Mucosa of stomach (tissue), 1 donor: Measurements from ENCODE around the gene HBA2.
"Not testable (repeated sequence)": the region's sequence is repeated elsewhere in the genome, so short reads cannot be mapped to it uniquely, and the experiment has no call there.

Experiments used
- H3K27me3 ChIP-seq: one replicate; pipeline ENCODE4 v1.7.0; 2013; ENCODE audit warnings: mild to moderate bottlenecking, low read length; ENCODE audit not compliant: control insufficient read depth, insufficient read depth
- H3K36me3 ChIP-seq: one replicate; pipeline ENCODE4 v1.7.0; 2013; ENCODE audit warnings: low read length; ENCODE audit not compliant: control insufficient read depth, insufficient read depth
- H3K4me1 ChIP-seq: one replicate; pipeline ENCODE4 v1.7.0; 2013; ENCODE audit warnings: mild to moderate bottlenecking, low read length; ENCODE audit not compliant: control insufficient read depth, insufficient read depth
- H3K4me3 ChIP-seq: one replicate; pipeline ENCODE4 v1.7.0; 2013; ENCODE audit warnings: low read length
- H3K9ac ChIP-seq: one replicate; pipeline ENCODE4 v1.7.0; 2013; ENCODE audit warnings: mild to moderate bottlenecking, low read length, moderate library complexity
- H3K9me3 ChIP-seq: one replicate; pipeline ENCODE4 v1.7.0; 2013; ENCODE audit warnings: mild to moderate bottlenecking, low read length, moderate library complexity; ENCODE audit not compliant: control insufficient read depth
- donor health status: Pancreatic carcinoma.

The HBA2 gene

DNA sequence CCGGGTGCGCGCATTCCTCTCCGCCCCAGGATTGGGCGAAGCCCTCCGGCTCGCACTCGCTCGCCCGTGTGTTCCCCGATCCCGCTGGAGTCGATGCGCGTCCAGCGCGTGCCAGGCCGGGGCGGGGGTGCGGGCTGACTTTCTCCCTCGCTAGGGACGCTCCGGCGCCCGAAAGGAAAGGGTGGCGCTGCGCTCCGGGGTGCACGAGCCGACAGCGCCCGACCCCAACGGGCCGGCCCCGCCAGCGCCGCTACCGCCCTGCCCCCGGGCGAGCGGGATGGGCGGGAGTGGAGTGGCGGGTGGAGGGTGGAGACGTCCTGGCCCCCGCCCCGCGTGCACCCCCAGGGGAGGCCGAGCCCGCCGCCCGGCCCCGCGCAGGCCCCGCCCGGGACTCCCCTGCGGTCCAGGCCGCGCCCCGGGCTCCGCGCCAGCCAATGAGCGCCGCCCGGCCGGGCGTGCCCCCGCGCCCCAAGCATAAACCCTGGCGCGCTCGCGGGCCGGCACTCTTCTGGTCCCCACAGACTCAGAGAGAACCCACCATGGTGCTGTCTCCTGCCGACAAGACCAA lies at the start of gene HBA2:
HBA2 (plus strand) TSS at position 503 of the 568 bp plus-strand sequence; CDS start at position 540, 37 bp downstream.
- peaks cover 58% of the 10 kb centered on the region for H3K27me3 ChIP-seq
- H3K9me3 ChIP-seq, H3K9ac ChIP-seq, H3K36me3 ChIP-seq, H3K4me1 ChIP-seq, H3K4me3 ChIP-seq: not testable (repeated sequence)

DNA sequence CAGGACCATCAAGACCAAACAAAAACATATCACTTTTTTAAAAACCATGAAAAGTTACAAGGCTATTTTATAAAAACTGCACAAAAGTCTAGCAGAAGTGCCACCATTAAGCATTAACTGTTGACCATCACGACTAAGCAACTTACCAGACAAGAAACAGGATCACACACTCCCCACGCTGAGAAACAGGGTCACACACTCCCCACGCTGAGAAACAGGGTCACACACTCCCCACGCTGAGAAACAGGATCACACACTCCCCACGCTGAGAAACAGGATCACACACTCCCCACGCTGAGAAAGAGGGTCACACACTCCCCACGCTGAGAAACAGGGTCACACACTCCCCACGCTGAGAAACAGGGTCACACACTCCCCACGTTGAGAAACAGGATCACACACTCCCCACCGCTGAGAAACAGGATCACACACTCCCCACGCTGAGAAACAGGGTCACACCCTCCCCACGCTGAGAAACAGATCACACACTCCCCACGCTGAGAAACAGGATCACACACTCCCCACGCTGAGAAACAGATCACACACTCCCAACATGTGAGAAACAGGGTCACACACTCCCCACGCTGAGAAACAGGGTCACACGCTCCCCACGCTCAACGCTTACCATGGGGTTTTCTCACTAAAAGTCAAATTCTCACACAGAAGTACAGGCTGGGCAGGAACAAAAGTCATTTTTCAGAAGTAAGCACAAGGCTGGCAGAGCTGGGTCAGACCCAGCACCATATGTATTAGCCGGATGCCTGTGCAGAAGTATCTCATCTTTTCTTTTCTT lies 48.9 kb upstream of the HBA2 start:
- H3K9ac ChIP-seq, H3K27me3 ChIP-seq, H3K4me3 ChIP-seq, H3K9me3 ChIP-seq, H3K4me1 ChIP-seq, H3K36me3 ChIP-seq: not testable (repeated sequence)

DNA sequence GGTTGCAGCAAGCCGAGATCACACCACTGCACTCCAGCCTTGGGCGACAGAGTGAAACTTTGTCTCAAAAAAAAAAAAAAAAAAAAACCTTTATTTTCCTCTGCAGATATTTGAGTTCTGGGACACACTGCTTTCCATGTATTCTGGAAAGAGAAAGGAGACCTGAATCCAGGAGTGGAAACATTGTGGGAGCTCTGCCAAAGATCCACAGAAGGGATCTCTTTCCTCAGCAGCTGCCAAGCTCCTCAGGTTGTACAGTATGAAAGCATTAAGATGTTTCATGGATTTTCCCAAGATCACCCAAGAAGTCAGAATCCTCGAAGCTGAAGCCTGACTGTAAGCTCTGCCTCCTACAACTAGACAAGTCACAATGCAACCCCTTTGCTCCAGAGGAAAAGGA lies 47.7 kb upstream of the HBA2 start:
- Histone ChIP-seq H3K9me3 (no peaks in the 10 kb centered on the region), H3K4me1 (no peaks in the 10 kb centered on the region), H3K9ac (no peak overlapping the region), H3K4me3 (no peak overlapping the region), H3K27me3 (no peaks in the 10 kb centered on the region), H3K36me3 (no peaks in the 10 kb centered on the region)

DNA sequence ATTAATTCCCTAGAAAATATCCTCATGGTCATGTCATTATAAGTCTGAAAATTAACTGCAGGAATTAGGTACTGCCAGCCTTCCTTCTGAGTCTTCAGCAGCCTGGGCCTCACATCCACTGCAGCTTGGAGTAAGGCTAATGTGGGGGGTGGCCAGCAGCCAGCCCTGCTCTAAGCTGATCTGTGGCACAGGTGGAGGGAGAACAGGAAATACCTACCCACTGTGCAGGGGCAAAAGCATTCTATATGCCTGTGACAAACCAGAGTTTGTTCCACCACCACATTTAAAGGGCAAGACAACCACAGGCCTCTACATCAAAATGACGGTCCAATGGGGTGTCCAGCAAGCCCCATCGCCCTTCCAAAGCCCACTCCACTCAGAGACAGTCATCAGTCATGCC lies 43.6 kb upstream of the HBA2 start:
- Histone ChIP-seq H3K9ac (no peak overlapping the region), H3K27me3 (no peaks in the 10 kb centered on the region), H3K4me1 (no peaks in the 10 kb centered on the region), H3K36me3 (no peaks in the 10 kb centered on the region), H3K9me3 (no peaks in the 10 kb centered on the region), H3K4me3 (no peak overlapping the region)

DNA sequence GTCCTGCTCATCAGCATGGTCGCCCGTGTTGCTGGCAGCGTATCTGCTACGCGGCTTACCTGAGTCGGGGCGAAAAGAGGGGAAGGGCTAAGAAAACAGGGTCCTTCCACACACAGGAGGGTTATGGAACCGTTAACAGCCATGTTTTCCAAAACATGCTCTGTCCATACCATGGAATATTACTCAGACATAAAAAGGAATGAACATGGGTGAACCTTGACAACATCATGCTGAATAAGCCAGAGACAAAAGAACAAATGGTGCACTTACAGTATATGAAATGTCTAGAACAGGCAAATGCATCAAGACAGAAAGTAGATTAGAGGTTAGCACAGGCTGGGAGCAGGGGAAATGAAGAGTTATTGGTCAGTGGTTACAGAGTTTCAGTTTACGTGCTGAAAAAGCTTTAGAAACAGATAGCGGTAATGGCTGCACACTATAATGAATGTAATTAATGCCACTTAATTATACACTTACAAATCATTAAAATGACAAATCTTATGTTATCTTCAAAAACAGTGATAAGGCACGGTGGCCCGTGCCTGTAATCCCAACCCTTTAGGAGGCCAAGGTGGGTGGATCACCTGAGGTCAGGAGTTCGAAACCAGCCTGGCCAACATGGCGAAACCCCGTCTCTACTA lies 42.0 kb upstream of the HBA2 start:
- Histone ChIP-seq H3K36me3 (no peaks in the 10 kb centered on the region), H3K4me3 (no peak overlapping the region), H3K9ac (no peak overlapping the region), H3K27me3 (no peaks in the 10 kb centered on the region), H3K9me3 (no peaks in the 10 kb centered on the region), H3K4me1 (no peaks in the 10 kb centered on the region)

DNA sequence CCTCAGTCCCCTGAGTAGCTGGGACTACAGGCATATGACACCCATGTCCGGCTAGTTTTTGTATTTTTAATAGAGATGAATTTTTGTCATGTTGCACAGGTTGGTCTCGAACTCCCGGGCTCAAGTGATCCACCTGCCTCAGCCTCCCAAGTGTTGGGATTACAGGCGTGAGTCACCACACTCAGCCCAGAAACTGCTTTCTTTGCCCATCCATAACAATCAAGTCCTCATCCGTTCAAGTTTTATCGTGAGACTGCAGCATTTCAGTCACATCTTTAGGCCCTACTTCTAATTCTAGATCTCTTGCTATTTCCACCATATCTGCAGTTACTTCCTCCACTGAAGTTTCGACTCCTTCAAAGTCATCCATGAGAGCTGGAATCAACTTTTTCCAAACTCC lies 40.6 kb upstream of the HBA2 start:
- no peaks in the 10 kb centered on the region for H3K9me3 ChIP-seq
- no peak overlapping the region for H3K4me3 ChIP-seq
- no peaks in the 10 kb centered on the region for H3K4me1 ChIP-seq
- H3K36me3 ChIP-seq = no peaks in the 10 kb centered on the region
- no peak overlapping the region for H3K9ac ChIP-seq
- H3K27me3 ChIP-seq = no peaks in the 10 kb centered on the region

DNA sequence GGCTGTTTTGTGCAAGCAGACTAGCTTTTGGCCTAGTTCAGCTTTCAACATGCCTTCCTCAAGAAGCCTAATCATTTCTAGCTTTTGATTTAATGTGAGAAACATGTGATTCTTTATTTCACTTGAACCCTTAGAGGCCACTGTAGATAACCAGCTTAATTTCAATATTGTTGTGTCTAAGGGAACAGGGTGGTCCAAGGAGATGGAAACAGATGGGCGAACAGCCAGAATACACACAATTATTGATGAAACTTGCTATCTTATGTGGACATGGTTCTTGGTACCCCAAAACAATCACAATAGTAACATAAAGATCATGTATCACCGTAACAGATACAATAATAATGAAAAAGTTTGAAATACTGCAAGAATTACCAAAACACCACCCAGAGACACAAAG lies 39.0 kb upstream of the HBA2 start:
- Histone ChIP-seq H3K9ac (no peak overlapping the region), H3K27me3 (no peaks in the 10 kb centered on the region), H3K36me3 (no peaks in the 10 kb centered on the region), H3K4me1 (peaks cover 7% of the 10 kb centered on the region), H3K4me3 (no peak overlapping the region), H3K9me3 (no peaks in the 10 kb centered on the region)

DNA sequence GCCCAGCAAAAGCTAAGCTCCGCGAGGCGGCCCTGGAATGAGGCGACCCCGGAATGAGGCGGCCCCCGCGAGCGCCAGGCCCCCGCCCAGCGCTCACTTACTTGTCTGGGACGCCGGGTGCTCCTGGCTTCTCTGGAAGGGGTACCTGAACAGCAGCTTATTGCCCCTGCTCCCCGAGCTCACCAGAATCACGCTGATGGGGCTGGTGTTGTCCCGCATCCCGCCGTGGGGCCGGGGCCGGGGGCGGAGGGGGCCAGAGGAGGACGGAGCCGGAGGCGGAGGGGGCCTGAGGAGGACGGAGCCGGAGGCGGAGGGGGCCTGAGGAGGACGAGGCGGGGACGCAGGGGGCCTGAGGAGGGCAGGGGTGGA lies 34.6 kb upstream of the HBA2 start:
- no peaks in the 10 kb centered on the region for H3K27me3 ChIP-seq
- peaks cover 7% of the 10 kb centered on the region for H3K4me1 ChIP-seq
- no peaks in the 10 kb centered on the region for H3K9me3 ChIP-seq
- H3K4me3 ChIP-seq = peak overlapping the region; percentile 14
- H3K36me3 ChIP-seq = no peaks in the 10 kb centered on the region
- H3K9ac ChIP-seq = peak overlapping the region; percentile 76

DNA sequence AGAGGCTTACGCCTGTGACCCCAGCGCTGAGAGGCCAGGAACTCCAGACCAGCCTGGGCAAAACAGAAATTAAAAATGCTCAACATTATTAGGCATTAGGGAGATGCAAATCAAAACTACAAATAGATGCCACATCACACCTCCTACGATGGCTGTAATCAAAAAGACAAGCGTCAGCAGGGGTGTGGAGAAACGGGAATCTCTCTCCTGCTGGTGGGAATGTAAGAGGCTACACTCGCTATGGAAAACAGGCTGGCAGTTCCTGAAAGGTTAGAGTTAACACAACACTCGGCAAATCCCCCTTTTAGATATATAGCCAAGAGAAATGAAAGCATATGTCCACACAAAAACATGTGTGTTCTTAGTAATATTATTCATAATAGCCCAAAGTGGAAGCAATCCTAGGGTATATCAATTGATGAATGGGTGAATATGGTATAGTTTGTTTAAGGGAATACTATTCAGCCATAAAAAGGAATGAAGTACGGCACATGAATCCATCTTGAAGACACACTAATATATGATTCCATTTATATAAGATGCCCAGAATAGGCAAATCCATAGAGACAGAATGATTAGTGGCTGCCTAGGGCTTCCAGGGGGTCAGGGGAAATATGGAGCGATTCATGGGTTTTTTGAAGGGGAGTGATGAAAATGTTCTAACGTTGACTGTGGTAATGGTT lies 32.4 kb upstream of the HBA2 start:
- Histone ChIP-seq H3K27me3 (peaks cover 7% of the 10 kb centered on the region), H3K9ac (no peak overlapping the region), H3K36me3 (no peaks in the 10 kb centered on the region), H3K4me3 (no peak overlapping the region), H3K9me3 (no peaks in the 10 kb centered on the region), H3K4me1 (peaks cover 7% of the 10 kb centered on the region)

DNA sequence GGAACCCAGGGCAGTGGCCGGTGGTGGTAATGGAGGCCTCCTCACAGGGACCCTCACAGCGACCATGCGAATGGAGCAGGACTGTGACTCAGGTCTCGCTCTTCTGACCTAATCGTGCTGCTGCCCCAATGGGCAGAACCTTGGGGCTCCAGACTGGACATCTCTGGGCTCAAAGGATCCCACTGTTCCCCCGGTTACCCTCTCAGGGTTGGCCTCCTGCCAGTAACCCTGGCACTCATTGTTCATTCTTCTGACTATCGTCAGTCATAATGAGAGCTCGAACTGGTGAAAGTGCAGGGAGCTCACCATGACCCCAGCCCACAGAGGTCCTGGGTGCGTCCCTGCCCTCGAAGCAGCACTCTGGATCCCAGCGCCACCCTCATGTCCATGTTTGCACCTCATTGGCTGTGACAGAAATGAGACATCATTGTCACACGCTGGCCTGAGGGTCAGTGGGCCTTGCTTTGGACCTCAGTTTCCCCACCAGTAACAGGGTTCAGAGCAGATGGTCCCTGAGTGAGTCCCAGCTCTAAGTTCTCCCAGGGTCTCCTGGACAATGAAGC lies 30.2 kb upstream of the HBA2 start:
- Histone ChIP-seq H3K4me3 (no peak overlapping the region), H3K9ac (no peak overlapping the region), H3K4me1 (peaks cover 4% of the 10 kb centered on the region), H3K27me3 (peaks cover 7% of the 10 kb centered on the region), H3K36me3 (no peaks in the 10 kb centered on the region), H3K9me3 (no peaks in the 10 kb centered on the region)

DNA sequence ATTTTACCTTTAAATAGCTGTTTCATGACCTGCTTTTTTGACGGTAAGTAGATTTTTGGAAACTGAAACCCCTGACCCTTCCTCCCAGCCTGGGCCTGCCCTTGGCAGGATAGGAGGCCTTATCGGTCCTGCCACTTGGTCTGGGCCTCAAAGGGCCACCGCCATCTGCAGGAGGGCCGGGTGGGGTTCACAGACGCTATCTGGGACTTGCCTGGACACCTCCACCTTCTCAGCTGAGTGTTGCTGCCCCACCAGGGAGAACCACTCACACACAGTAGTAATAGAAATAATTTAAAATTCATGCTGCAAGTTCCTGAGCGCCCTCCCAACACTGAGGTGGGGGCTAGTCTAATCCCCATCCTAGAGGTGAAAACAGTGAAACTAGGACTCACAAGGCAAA lies 29.6 kb upstream of the HBA2 start:
- no peaks in the 10 kb centered on the region for H3K9me3 ChIP-seq
- peaks cover 7% of the 10 kb centered on the region for H3K27me3 ChIP-seq
- no peak overlapping the region for H3K4me3 ChIP-seq
- H3K4me1 ChIP-seq = no peaks in the 10 kb centered on the region
- H3K36me3 ChIP-seq = no peaks in the 10 kb centered on the region
- H3K9ac ChIP-seq = no peak overlapping the region

DNA sequence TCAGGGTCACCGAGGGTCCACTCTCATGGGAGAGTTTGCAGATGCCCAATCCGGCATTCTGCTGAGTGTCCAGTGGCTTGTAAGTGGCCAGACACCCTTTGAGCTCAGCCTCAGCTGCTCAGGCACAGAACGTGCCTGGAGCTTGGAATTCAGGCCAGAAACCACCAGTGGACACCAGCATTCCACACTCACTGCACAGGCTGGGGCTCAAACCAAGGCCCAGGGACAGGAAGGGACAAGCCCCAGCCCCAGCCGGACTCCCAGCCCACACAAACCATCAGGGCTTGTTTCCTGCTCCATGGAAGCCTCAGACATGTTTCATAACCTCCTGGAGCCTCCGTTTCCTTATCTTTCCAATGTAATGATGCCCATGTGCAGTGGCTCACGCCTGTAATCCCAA lies 29.2 kb upstream of the HBA2 start:
- H3K9ac ChIP-seq = no peak overlapping the region
- H3K27me3 ChIP-seq = peaks cover 10% of the 10 kb centered on the region
- H3K4me1 ChIP-seq = no peaks in the 10 kb centered on the region
- H3K9me3 ChIP-seq = no peaks in the 10 kb centered on the region
- H3K36me3 ChIP-seq = no peaks in the 10 kb centered on the region
- H3K4me3 ChIP-seq = no peak overlapping the region
